Uterus (tissue), 2 donors: ENCODE data around the gene DAPK3.
"Not testable (repeated sequence)": the region's sequence is repeated elsewhere in the genome, so short reads cannot be mapped to it uniquely, and the experiment has no call there.

Experiments used
- CTCF ChIP-seq, 4 experiments: fragments of 200-600 bp in 2 of 4; fragments of 450-650 bp in 2 of 4; sonication (generic) in 2 of 4; IDR thresholded peaks; one replicate each; pipeline ENCODE4 v1.5.1; 2016 to 2019; ENCODE audit warnings: antibody characterized with exemption in 4 of 4, mild to moderate bottlenecking in 2 of 4, moderate library complexity in 1 of 4
- POLR2A ChIP-seq, 2 donors: fragments of 450-650 bp; IDR thresholded peaks; one replicate each; pipeline ENCODE4 v1.6.1; 2016; ENCODE audit warnings: antibody characterized with exemption in 2 of 2, mild to moderate bottlenecking in 1 of 2, moderate library complexity in 1 of 2

GRCh38 chr19:4005436-4005835 lies 34.5 kb upstream of the DAPK3 start:
- TF ChIP-seq CTCF, POLR2A (IDR thresholded peaks at IDR 0.05): not testable (repeated sequence)
